Hepatocyte (in vitro differentiated cells): ENCODE results near the gene MPP3.

Experiments used
- CTCF ChIP-seq: fragments of 200-600 bp; sonication (generic); IDR thresholded peaks from 2 replicates; pipeline ENCODE4 v1.5.1; 2016; ENCODE audit warnings: antibody characterized with exemption, mild to moderate bottlenecking; ENCODE audit not compliant: poor library complexity
- EZH2phosphoT487 ChIP-seq: fragments of 200-600 bp; sonication (generic); IDR thresholded peaks from one replicate; pipeline ENCODE4 v1.6.1; 2018; ENCODE audit warnings: antibody characterized with exemption, mild to moderate bottlenecking, low read depth, moderate library complexity; ENCODE audit not compliant: unreplicated experiment, severe bottlenecking

- TF ChIP-seq CTCF (peak; percentile 94), EZH2phosphoT487 (no peak)
Observed at GRCh38 chr17:43846221-43846712, 13.3 kb upstream of the MPP3 start.
